GM19468 (cell line): Measurements from ENCODE around the gene SPRN.

ENCODE experiments used
- ATAC-seq: cut with Tn5 transposase; IDR thresholded peaks from one replicate; pipeline ENCODE4 v1.9.1; 2021; ENCODE audit warnings: mild to moderate bottlenecking, moderate library complexity, moderate number of reproducible peaks; ENCODE audit not compliant: unreplicated experiment; ENCODE audit errors: extremely low read depth

Gene SPRN

GRCh38 chr10:133457100-133457841, 32.8 kb upstream of the SPRN start:
- no peak for ATAC-seq

DNA sequence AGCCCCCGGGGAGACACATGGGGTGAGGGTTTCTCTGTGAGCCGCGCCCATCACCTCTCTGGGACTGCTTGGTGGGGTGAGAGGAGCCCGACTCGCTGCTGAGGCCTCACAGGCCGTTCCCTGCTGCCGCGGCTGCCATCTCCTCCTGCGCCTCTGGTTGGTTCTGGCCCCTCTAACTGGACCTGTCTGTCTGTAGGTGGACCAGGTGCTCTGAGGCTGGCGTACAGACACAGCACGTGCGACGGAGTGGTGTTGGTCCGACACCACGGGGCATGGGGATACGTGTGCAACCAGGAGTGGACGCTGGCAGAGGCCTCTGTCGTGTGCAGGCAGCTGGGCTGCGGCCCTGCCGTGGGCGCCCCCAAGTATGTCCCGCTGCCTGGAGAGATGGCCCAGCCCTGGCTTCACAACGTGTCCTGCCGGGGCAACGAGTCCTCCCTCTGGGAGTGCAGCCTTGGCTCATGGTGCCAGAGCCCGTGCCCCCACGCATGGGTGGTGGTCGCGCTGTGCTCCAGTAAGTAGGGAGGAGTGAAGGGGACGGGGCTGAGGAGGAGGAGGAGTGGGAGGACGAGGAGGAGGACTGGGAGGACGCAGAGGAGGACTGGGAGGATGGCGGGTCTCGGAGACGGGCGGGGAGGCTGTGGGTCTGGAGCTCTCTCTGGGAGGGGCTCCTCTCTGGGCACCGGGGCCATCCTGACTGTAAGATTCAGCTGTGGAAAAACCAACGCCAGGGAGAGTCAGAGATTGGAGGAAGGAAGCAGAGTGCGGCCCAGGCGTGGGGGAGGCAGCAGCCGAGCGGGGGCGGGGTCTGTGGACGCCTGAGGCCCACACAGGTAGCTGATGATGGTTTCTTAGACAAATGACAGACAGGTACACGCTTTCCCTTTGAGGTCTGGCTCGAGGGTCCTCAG, 31.9 kb upstream of the SPRN start:
- ATAC-seq, result no peak

DNA sequence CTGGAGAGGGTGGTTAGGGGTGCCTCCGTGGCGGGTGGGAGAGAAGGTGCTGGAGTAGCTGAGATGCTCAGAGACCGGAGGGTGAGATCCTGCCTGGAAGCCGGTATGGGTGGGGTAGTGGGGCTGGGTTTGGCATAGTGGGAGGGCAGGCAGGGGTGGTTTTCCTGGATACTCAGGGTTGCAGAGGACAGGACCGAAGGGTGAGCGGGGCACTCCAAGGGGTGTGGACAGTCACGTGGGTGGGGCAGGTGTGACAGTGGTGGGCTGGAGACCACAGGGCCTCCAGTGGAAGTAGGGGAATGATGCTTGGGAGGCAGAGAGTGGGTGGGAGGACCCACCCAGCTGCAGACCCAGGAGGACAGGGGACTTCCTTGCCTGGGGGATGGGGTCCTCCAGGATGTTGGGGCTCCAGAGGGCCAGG, 31.2 kb upstream of the SPRN start:
- no peak for ATAC-seq

- no peak for ATAC-seq
Observed at GRCh38 chr10:133455196-133455595, 30.8 kb upstream of the SPRN start.

DNA sequence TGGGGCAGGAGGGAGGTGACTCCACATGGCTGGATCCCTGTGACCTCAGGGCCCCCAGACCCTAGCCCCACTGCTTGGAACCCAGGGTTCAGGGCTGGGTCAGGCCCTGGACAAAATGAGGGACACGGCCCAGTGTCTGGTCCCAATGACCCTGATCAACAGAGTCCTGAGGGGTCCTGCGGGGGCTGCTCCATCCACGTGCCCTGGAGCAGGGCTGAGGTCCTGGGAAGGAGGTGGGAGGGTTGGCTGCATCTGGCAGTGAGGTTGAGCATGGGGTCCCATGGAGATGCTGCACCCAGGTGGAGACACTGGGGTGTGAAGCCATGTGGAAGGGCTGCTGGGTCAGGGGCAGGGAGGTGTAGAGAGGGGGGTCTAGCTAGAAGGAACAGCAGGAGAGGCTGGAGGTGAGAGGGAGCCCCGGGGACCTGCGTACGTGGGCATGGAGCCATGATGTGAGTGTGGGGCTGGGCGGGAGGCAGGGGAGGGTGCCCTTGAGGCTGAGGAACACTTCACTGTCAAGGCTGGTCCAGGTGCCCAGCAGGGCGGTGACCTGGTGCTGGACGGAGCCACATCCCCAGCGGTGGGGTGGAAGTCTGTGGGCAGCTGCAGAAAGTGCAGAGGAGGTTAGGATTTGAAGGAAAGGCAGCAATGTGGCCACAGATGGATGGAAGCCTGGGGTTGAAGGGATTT, 29.9 kb upstream of the SPRN start:
- ATAC-seq, result no peak

- no peak for ATAC-seq
Observed at GRCh38 chr10:133453516-133454203, 29.2 kb upstream of the SPRN start, which contains the start of gene SCART1. TSS of gene SCART1 (plus strand) at chr10:133453945. CDS start at chr10:133453998, 53 bp downstream.

DNA sequence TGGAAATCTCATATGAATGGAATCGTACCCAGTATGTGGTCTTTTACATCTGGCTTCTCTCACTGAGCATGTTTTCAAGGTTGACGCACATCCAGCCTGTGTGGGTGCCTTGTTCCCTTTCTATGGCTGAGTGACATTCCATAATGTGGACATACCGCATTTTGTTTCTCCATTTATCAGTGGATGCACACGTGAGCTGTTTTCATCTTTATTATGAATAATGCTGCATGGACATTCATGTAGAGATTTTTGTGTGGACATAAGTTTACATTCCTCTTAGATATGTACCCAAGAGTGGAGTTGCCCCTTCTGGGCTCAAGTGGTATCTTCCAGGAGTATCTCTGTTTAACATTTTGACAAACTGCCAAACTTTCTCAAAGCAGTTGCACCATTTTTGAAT, 28.0 kb upstream of the SPRN start:
- no peak for ATAC-seq

- ATAC-seq, result no peak
Observed at GRCh38 chr10:133451346-133451745, 26.9 kb upstream of the SPRN start.

DNA sequence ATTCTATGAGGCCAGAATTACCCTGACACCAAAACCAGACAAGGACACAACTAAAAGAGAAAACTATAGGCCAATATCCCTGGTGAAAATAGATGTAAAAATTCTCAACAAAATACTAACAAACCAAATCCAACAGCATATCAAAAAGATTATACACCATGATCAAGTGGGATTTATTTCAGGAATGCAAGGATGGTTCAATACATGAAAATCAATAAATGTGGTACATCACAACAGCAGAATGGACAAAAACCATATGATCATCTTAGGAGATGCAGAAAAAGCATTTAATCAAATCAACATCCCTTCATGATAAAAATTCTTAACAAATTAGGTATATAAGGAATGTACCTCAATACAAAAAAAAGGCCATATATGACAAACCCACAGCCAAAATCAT, 23.7 kb upstream of the SPRN start:
- no peak for ATAC-seq

- no peak for ATAC-seq
Observed at GRCh38 chr10:133446979-133447378, 22.6 kb upstream of the SPRN start.

DNA sequence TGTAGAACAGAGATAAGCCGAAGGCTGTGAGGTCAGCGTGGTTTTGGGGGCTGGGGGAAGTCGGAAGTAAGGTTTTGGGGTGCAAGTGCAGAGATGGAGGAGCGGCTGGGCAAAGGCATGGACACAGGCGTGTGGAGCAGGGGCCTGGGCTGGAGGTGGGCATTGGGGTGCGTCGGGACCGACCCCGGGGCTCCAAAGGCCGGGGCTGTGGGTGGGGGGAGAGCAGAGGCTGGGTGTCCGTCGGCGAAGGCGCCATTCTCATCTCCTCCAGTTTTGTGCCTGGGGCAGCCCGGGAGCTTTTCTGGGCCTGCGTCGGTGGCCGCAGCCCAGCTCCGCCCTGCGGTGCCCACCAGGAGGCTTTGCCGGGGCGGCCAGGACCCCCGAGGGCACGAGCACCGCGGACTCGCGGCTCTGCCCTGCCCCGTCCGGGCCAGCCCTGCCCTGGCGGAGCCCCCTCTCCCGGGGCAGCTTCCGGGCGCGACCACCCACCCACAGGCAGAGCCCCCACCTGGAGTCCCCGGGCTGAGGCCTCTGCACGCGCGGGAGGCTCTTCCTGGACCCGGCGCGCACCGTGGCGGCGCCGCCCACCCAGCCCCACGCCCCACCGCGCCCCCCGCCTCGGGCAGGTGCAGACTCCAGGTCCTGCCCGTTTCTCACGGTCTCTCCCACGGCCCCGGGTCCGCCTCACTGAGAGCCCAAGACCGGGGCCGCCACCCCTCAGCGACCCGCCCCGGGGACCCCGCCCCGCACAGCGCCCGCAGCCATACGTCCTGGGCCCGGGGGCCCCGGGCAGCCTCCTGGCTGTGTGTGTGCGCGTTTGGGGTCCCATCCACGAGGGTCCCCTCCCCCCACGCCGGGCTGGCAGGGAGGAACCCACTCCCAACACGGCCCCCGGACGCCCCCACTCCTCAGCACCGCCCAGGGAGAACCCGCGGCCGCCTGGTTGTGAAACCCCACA, 21.6 kb upstream of the SPRN start:
- ATAC-seq, result no peak

DNA sequence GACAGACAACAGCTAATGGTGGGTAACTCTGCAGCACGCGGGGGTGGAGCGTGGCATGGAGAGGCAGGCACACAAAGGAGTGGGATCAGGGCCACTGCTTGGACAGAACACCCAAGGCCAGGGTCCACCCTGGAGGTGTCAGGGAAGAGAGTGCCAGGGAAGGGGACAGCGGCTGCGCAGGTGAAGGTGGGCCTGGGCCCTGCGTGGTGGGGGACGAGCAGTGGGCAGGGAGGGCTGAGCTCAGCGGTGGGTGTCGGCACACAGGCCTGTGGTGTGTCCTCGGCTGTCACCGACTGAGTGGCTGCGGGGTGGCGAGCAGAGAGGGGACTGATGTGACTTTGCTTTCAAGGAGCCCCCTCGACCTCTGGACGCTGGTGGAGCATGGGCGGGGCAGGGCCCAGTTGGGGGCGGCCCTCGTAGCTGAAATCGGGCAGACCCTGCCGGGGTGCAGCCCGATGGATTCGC, 20.9 kb upstream of the SPRN start:
- ATAC-seq, result no peak

GRCh38 chr10:133444342-133445267, 20.2 kb upstream of the SPRN start:
- ATAC-seq, result no peak

DNA sequence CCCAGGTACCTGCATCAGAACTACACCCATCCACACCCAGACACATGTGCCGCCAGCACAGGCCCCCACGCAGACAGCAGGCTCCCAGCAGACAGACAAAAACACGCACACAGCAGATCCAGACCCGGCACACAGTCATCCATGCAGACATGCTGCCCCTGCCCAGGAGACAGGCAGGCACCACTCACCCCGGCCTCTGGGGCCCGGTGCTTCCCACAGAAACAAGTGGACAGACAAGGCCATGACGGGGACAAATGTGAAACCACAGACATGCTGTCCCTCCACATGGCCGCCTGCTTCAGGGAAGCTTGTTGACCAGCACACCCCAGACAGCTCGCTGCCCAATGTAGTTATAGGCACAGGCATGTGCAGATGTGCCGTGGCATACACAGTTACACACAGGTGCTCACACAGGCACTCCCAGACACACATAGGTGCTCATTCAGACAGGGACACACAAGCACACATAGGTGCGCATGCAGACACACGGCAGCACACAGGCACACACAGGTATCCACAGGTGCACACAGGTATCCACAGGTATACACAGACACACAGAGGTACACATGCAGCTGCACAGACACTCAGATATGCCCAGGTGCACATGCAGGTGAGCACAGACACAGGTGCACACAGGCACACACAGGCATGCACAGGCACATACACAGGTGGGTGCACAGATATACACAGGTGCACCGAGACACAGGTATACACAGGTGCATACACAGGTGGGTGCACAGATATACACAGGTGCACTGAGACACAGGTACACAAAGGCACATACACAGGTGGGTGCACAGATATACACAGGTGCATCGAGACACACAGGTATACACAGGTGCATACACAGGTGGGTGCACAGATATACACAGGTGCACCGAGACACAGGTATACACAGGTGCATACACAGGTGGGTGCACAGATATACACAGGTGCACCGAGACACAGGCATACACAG, 18.8 kb upstream of the SPRN start:
- no peak for ATAC-seq

GRCh38 chr10:133442191-133442966, 18.0 kb upstream of the SPRN start:
- ATAC-seq, result no peak

DNA sequence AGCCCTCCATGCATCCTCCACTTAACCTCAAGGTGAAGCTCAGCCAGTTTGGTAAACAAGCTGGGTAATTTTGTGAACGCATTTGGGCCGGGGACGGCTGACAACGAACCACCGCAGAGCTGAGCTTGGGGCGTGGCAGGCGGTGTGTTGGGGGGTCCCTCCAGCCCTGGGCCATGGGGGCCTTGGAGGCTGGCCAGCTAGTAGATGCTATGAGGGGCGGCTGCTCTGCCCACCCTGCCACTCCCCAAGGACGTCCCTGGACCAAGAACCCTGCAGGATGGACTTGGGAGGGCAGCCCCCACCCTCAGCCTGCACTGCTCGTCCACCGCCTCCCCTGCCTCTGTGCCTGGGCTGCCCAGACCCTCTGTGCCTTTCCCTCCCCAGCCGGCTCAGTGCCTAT, 17.4 kb upstream of the SPRN start:
- ATAC-seq, result no peak
